Prostate gland (tissue), 2 donors: ENCODE measurements around the gene GABPB1.

Experiments used
- CTCF ChIP-seq, 4 experiments: fragments of 200-600 bp in 2 of 4; fragments of 450-650 bp in 2 of 4; sonication (generic) in 2 of 4; IDR thresholded peaks; 1 replicate in 3 of 4; 2 replicates in 1 of 4; pipeline ENCODE4 v1.5.1; 2016 to 2019; ENCODE audit warnings: antibody characterized with exemption in 4 of 4, mild to moderate bottlenecking in 2 of 4, moderate library complexity in 2 of 4
- POLR2A ChIP-seq: fragments of 450-650 bp; IDR thresholded peaks from one replicate; pipeline ENCODE4 v1.6.1; 2016; ENCODE audit warnings: antibody characterized with exemption, mild to moderate bottlenecking

- no peak for TF ChIP-seq CTCF (IDR thresholded peaks at IDR 0.05)
- no peak for TF ChIP-seq POLR2A
Measured at GRCh38 chr15:50312636-50313035, 42.4 kb downstream of the GABPB1 start.
